ENCODE data around the gene ZCCHC2. TPM values are rescaled to one million over a fixed set of nuclear protein-coding genes. Genes with fewer than 3 reads are reported as not detected.

Gene ZCCHC2
- polyA plus RNA-seq, 1 donor (not counting 4 experiments of a cell fraction or from before 2014, with no cell fraction given) = 12.9 TPM

DNA sequence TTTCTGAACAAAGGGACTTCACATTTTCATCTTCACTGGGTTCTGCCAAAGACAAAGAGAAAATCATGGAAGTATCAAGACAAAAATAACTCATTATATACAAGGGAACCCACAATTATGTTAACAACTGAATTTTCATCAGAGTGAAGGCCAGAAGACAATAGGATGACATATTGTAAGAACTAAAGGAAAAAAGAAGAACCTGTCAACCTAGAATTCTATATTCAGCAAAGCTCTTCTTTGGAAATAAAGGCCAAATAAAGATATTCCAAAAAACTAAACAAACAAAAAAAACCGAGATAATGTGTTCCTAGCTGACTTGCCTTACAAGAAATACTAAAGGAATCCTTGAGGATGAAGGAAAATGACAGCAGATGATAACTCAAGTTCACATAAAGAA is 10.3 kb upstream of the ZCCHC2 start:
- H3K27ac ChIP-seq (ENCODE audit: control insufficient read depth, insufficient read depth, low read length) = no peak overlapping the region
- no peak for DNase-seq (ENCODE audit: low read depth, low spot score)
- H4K20me1 ChIP-seq (ENCODE audit: control insufficient read depth, extremely low read depth, insufficient read depth, low read length) = no peaks in the 10 kb centered on the region
- dilution Hi-C loops (cut with MboI; ENCODE audit: extremely low pct_ligation_motif_present, low sequenced_read_pairs) = no loop called here
- no peaks in the 10 kb centered on the region for H3K4me1 ChIP-seq (ENCODE audit: control insufficient read depth, extremely low read depth, insufficient read depth, low read length)
- H3K36me3 ChIP-seq (ENCODE audit: control insufficient read depth in 2 of 2, extremely low read depth in 1 of 2, insufficient read depth in 2 of 2, low read length in 2 of 2) = no peaks in the 10 kb centered on the region
- no peaks in the 10 kb centered on the region for H3K79me2 ChIP-seq (ENCODE audit: control insufficient read depth, insufficient read depth, low read length)
- no peak overlapping the region for H3K4me2 ChIP-seq (ENCODE audit: control insufficient read depth, extremely low read depth, insufficient read depth, low read depth, low read length)
- no peak overlapping the region for H3K9ac ChIP-seq (ENCODE audit: control insufficient read depth, extremely low read depth, insufficient read depth, low read length)
- no peaks in the 10 kb centered on the region for H3K9me1 ChIP-seq (ENCODE audit: control insufficient read depth, extremely low read depth, insufficient read depth, low read length)
- FAIRE-seq = no peak
- no peak for TF ChIP-seq CTCF (optimal IDR thresholded peaks at IDR 0.05 in 1 of 3, IDR thresholded peaks at IDR 0.05 in 1 of 3, conservative IDR thresholded peaks at IDR 0.05 in 1 of 3; ENCODE audit: extremely low read depth in 1 of 3, insufficient read depth in 2 of 3, low read length in 3 of 3)
- TF ChIP-seq EZH2 (IDR thresholded peaks at IDR 0.05; ENCODE audit: low read length) = no peak
- H3K9me3 ChIP-seq (ENCODE audit: control insufficient read depth, low read depth, low read length) = no peaks in the 10 kb centered on the region
- H3K27me3 ChIP-seq (ENCODE audit: control insufficient read depth, extremely low read depth, insufficient read depth, low read length) = no peaks in the 10 kb centered on the region
- no peak overlapping the region for H2AFZ ChIP-seq (ENCODE audit: control insufficient read depth, low read length)
- no peak overlapping the region for H3K4me3 ChIP-seq (ENCODE audit: control insufficient read depth in 2 of 3, extremely low read depth in 1 of 3, insufficient read depth in 2 of 3, low read depth in 1 of 3, low read length in 3 of 3)

GRCh38 chr18:62512996-62513395 is 9.8 kb upstream of the ZCCHC2 start:
- no peak overlapping the region for H3K4me2 ChIP-seq (ENCODE audit: control insufficient read depth, extremely low read depth, insufficient read depth, low read depth, low read length)
- H2AFZ ChIP-seq (ENCODE audit: control insufficient read depth, low read length) = no peak overlapping the region
- H3K4me1 ChIP-seq (ENCODE audit: control insufficient read depth, extremely low read depth, insufficient read depth, low read length) = no peaks in the 10 kb centered on the region
- no peak overlapping the region for H3K27ac ChIP-seq (ENCODE audit: control insufficient read depth, insufficient read depth, low read length)
- TF ChIP-seq CTCF (optimal IDR thresholded peaks at IDR 0.05 in 1 of 3, IDR thresholded peaks at IDR 0.05 in 1 of 3, conservative IDR thresholded peaks at IDR 0.05 in 1 of 3; ENCODE audit: extremely low read depth in 1 of 3, insufficient read depth in 2 of 3, low read length in 3 of 3) = no peak
- no peak for TF ChIP-seq EZH2 (IDR thresholded peaks at IDR 0.05; ENCODE audit: low read length)
- no peaks in the 10 kb centered on the region for H3K79me2 ChIP-seq (ENCODE audit: control insufficient read depth, insufficient read depth, low read length)
- no peaks in the 10 kb centered on the region for H4K20me1 ChIP-seq (ENCODE audit: control insufficient read depth, extremely low read depth, insufficient read depth, low read length)
- FAIRE-seq (peak; percentile 59), DNase-seq (ENCODE audit: low read depth, low spot score) (no peak)
- dilution Hi-C loops (cut with MboI; ENCODE audit: extremely low pct_ligation_motif_present, low sequenced_read_pairs) = no loop called here
- H3K9me3 ChIP-seq (ENCODE audit: control insufficient read depth, low read depth, low read length) = no peaks in the 10 kb centered on the region
- no peak overlapping the region for H3K9ac ChIP-seq (ENCODE audit: control insufficient read depth, extremely low read depth, insufficient read depth, low read length)
- H3K27me3 ChIP-seq (ENCODE audit: control insufficient read depth, extremely low read depth, insufficient read depth, low read length) = no peaks in the 10 kb centered on the region
- no peak overlapping the region for H3K4me3 ChIP-seq (ENCODE audit: control insufficient read depth in 2 of 3, extremely low read depth in 1 of 3, insufficient read depth in 2 of 3, low read depth in 1 of 3, low read length in 3 of 3)
- no peaks in the 10 kb centered on the region for H3K36me3 ChIP-seq (ENCODE audit: control insufficient read depth in 2 of 2, extremely low read depth in 1 of 2, insufficient read depth in 2 of 2, low read length in 2 of 2)
- H3K9me1 ChIP-seq (ENCODE audit: control insufficient read depth, extremely low read depth, insufficient read depth, low read length) = no peaks in the 10 kb centered on the region
